H9 (cell line): ENCODE measurements around the gene VAV3. TPM values are rescaled to one million over a fixed set of nuclear protein-coding genes. Genes with fewer than 3 reads are reported as not detected.

Experiments used
- DNase-seq: peaks from one replicate; pipeline ENCODE4 v3.0.0-alpha.2; 2017
- H2AFZ ChIP-seq: one replicate; pipeline ENCODE4 v1.6.1; 2013; ENCODE audit warnings: mild to moderate bottlenecking, low read length, control low read depth, moderate library complexity
- H2AK5ac ChIP-seq: 2 replicates; pipeline ENCODE4 v1.6.1; 2013; ENCODE audit warnings: low read length, control low read depth, mixed read lengths; ENCODE audit not compliant: insufficient read length
- H2BK120ac ChIP-seq: one replicate; pipeline ENCODE4 v1.6.1; 2013; ENCODE audit warnings: low read depth, mild to moderate bottlenecking, low read length, control low read depth, inconsistent platforms; ENCODE audit not compliant: poor library complexity, severe bottlenecking
- H2BK12ac ChIP-seq: 2 replicates; pipeline ENCODE4 v1.6.1; 2013; ENCODE audit warnings: low read length, control low read depth, mixed read lengths, low read depth; ENCODE audit not compliant: insufficient read length
- H2BK15ac ChIP-seq: 2 replicates; pipeline ENCODE4 v1.6.1; 2013; ENCODE audit warnings: low read depth, low read length, control low read depth
- H2BK20ac ChIP-seq: one replicate; pipeline ENCODE4 v1.6.1; 2013; ENCODE audit warnings: low read depth, mild to moderate bottlenecking, low read length, control low read depth, inconsistent platforms; ENCODE audit not compliant: poor library complexity, severe bottlenecking
- H2BK5ac ChIP-seq: 2 replicates; pipeline ENCODE4 v1.6.1; 2013; ENCODE audit warnings: low read length, control low read depth, mixed read lengths; ENCODE audit not compliant: insufficient read length
- H3K14ac ChIP-seq: 2 replicates; pipeline ENCODE4 v1.6.1; 2013; ENCODE audit warnings: low read length, control low read depth; ENCODE audit not compliant: insufficient read depth
- H3K18ac ChIP-seq: 2 replicates; pipeline ENCODE4 v1.6.1; 2013; ENCODE audit warnings: low read depth, mild to moderate bottlenecking, mixed read lengths, low read length, control low read depth; ENCODE audit not compliant: insufficient read length
- H3K23ac ChIP-seq: 2 replicates; pipeline ENCODE4 v1.6.1; 2013; ENCODE audit warnings: low read length, control low read depth, mixed read lengths, low read depth; ENCODE audit not compliant: insufficient read length
- H3K23me2 ChIP-seq: 2 replicates; pipeline ENCODE4 v1.6.1; 2013; ENCODE audit warnings: low read depth, mild to moderate bottlenecking, mixed read lengths, low read length, control low read depth; ENCODE audit not compliant: insufficient read length, poor library complexity, severe bottlenecking
- H3K27ac ChIP-seq: 2 replicates; pipeline ENCODE4 v1.5.1; 2013; ENCODE audit warnings: low read length, control low read depth, mixed read lengths, low read depth; ENCODE audit not compliant: insufficient read length
- H3K27me3 ChIP-seq: 2 replicates; pipeline ENCODE4 v1.6.1; 2013; ENCODE audit warnings: low read length, control low read depth, inconsistent platforms; ENCODE audit not compliant: insufficient read depth
- H3K4ac ChIP-seq: 2 replicates; pipeline ENCODE4 v1.6.1; 2013; ENCODE audit warnings: low read depth, mild to moderate bottlenecking, control low read depth, inconsistent platforms, low read length, moderate library complexity
- H3K4me1 ChIP-seq: 2 replicates; pipeline ENCODE4 v1.6.1; 2013; ENCODE audit warnings: low read length, control low read depth, inconsistent platforms; ENCODE audit not compliant: insufficient read depth
- H3K4me2 ChIP-seq: 2 replicates; pipeline ENCODE4 v1.6.1; 2013; ENCODE audit warnings: low read length, control low read depth, mixed read lengths; ENCODE audit not compliant: insufficient read length, insufficient read depth
- H3K56ac ChIP-seq: 2 replicates; pipeline ENCODE4 v1.6.1; 2013; ENCODE audit warnings: low read depth, mild to moderate bottlenecking, mixed read lengths, low read length, control low read depth; ENCODE audit not compliant: insufficient read length
- H3K79me1 ChIP-seq: 2 replicates; pipeline ENCODE4 v1.6.1; 2013; ENCODE audit warnings: low read depth, mild to moderate bottlenecking, moderate library complexity, low read length, control low read depth, inconsistent platforms; ENCODE audit not compliant: insufficient read depth, poor library complexity, severe bottlenecking
- H3K79me2 ChIP-seq: 2 replicates; pipeline ENCODE4 v1.6.1; 2013; ENCODE audit warnings: low read length, control low read depth, inconsistent platforms; ENCODE audit not compliant: insufficient read depth
- H3K9ac ChIP-seq: 2 replicates; pipeline ENCODE4 v1.6.1; 2013; ENCODE audit warnings: low read length, control low read depth, mixed read lengths; ENCODE audit not compliant: insufficient read length; ENCODE audit errors: extremely low read depth
- H3K9me3 ChIP-seq: one replicate; pipeline ENCODE4 v1.6.1; 2013; ENCODE audit warnings: low read depth, low read length, inconsistent platforms; ENCODE audit not compliant: control insufficient read depth
- H3T11ph ChIP-seq: one replicate; pipeline ENCODE4 v1.6.1; 2013; ENCODE audit warnings: mild to moderate bottlenecking, low read length, control low read depth, inconsistent platforms
- H4K20me1 ChIP-seq: one replicate; pipeline ENCODE4 v1.6.1; 2013; ENCODE audit not compliant: control insufficient read depth, insufficient read length, insufficient read depth
- H4K5ac ChIP-seq: 2 replicates; pipeline ENCODE4 v1.6.1; 2013; ENCODE audit warnings: low read depth, mild to moderate bottlenecking, mixed read lengths, low read length, control low read depth; ENCODE audit not compliant: insufficient read length
- H4K8ac ChIP-seq: replicated peaks from 2 replicates; pipeline ENCODE4 v1.6.1; 2013; ENCODE audit warnings: low read length, control low read depth, mixed read lengths, low read depth; ENCODE audit not compliant: insufficient read length
- H4K91ac ChIP-seq: 2 replicates; pipeline ENCODE4 v1.6.1; 2013; ENCODE audit warnings: low read depth, mild to moderate bottlenecking, moderate library complexity, mixed read lengths, low read length, control low read depth; ENCODE audit not compliant: insufficient read length
- H3K27ac Mint-ChIP-seq, 3 experiments: 2 replicates in 2 of 3; 3 replicates in 1 of 3; pipeline ENCODE4 v1.8.0; 2020 to 2021; ENCODE audit warnings: mixed read lengths in 3 of 3, mild to moderate bottlenecking in 1 of 3, moderate library complexity in 1 of 3
- H3K27me3 Mint-ChIP-seq: 2 replicates; pipeline ENCODE4 v1.8.0; 2021; ENCODE audit warnings: low read depth, mild to moderate bottlenecking, moderate library complexity, mixed read lengths
- H3K36me3 Mint-ChIP-seq, 3 experiments: 2 replicates in 2 of 3; 3 replicates in 1 of 3; pipeline ENCODE4 v1.8.0; 2020 to 2021; ENCODE audit warnings: low read depth in 3 of 3, mixed read lengths in 3 of 3; ENCODE audit not compliant: insufficient read depth in 1 of 3
- H3K4me1 Mint-ChIP-seq, 2 experiments: 2 replicates each; pipeline ENCODE4 v1.8.0; 2020; ENCODE audit warnings: mixed read lengths in 2 of 2
- H3K4me3 Mint-ChIP-seq, 2 experiments: 2 replicates in 1 of 2; 3 replicates in 1 of 2; pipeline ENCODE4 v1.8.0; 2020 to 2021; ENCODE audit warnings: mild to moderate bottlenecking in 2 of 2, mixed read lengths in 2 of 2, moderate library complexity in 1 of 2
- H3K9me3 Mint-ChIP-seq, 2 experiments: 2 replicates in 1 of 2; 3 replicates in 1 of 2; pipeline ENCODE4 v1.8.0; 2020; ENCODE audit warnings: mild to moderate bottlenecking in 2 of 2, mixed read lengths in 2 of 2, moderate library complexity in 1 of 2
- WGBS: extraction: QIAGEN DNeasy Blood & Tissue Kit; methylation state at CpG from one replicate; pipeline ENCODE4 v1.1.7; 2013; ENCODE audit warnings: missing lambda C conversion rate, low lambda C conversion rate, mixed read lengths; ENCODE audit not compliant: insufficient read length; ENCODE audit errors: extremely low coverage; 5-methylcytosine and 5-hydroxymethylcytosine counted together
- total RNA-seq: library from RNA; stranded (reverse); gene quantifications from 2 replicates; pipeline ENCODE4 v1.2.1, GENCODE V29; 2021
- TF ChIP-seq, protein P1 (sequence below): fragments of 200-600 bp; sonication (generic); conservative IDR thresholded peaks from 3 replicates; pipeline ENCODE4 v1.8.0; 2021; ENCODE audit warnings: antibody characterized with exemption, mild to moderate bottlenecking

The VAV3 gene
- total RNA-seq, 1 experiment from 2014 or later, result 5.1 TPM

DNA sequence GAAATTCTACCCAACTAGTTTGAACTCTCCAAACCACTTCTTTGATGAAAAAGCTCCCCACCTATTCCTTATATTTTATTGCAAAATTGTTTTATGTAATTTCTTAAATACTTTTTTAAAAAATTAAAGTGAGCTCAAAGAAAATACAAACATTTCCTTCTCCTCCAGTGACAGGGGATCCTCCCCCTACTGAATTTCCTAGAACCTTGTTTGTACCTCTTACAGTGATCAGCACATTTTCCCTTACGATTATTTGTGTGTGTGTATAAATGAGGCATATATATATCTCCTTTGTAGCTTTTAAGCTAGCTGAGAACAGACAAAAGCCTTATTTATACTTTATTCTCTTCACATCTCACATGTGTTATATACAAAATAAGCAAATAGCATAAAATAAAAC, 44.4 kb downstream of the VAV3 start:
- Histone ChIP-seq H3K4me1 (no peaks in the 10 kb centered on the region; the same call in 1 of the 2 replicates), H3K27ac (no peak overlapping the region), H4K8ac (no peak overlapping the region), H4K5ac (no peak overlapping the region), H3K56ac (no peak overlapping the region), H3K18ac (no peak overlapping the region), H2BK12ac (no peak overlapping the region), H3K4ac (no peak overlapping the region), H2AFZ (no peak overlapping the region), H4K91ac (no peak overlapping the region), H3K9me3 (no peaks in the 10 kb centered on the region), H2AK5ac (no peak overlapping the region), H3K79me1 (no peaks in the 10 kb centered on the region), H3K23me2 (no peaks in the 10 kb centered on the region), H2BK15ac (no peak overlapping the region), H3K27me3 (no peaks in the 10 kb centered on the region), H2BK20ac (no peak overlapping the region), H3K4me2 (no peak overlapping the region), H4K20me1 (no peaks in the 10 kb centered on the region), H3K79me2 (no peaks in the 10 kb centered on the region), H3T11ph (no peak overlapping the region), H3K23ac (no peak overlapping the region), H3K14ac (no peak overlapping the region), H3K9ac (no peak overlapping the region), H2BK5ac (no peak overlapping the region), H2BK120ac (no peak overlapping the region)
- peaks cover 3 to 4% of the 10 kb centered on the region in 2 experiments; a peak in 1 of 4 replicates for H3K4me1 Mint-ChIP-seq
- H3K36me3 Mint-ChIP-seq, result peaks cover 0 to 4% (median 0%) of the 10 kb centered on the region in 3 experiments; a peak in 3 of 7 replicates
- WGBS, result no CpG with 5 or more reads among the region's 1 CpG
- no peaks in the 10 kb centered on the region for H3K9me3 Mint-ChIP-seq
- TF ChIP-seq, protein P1, sequence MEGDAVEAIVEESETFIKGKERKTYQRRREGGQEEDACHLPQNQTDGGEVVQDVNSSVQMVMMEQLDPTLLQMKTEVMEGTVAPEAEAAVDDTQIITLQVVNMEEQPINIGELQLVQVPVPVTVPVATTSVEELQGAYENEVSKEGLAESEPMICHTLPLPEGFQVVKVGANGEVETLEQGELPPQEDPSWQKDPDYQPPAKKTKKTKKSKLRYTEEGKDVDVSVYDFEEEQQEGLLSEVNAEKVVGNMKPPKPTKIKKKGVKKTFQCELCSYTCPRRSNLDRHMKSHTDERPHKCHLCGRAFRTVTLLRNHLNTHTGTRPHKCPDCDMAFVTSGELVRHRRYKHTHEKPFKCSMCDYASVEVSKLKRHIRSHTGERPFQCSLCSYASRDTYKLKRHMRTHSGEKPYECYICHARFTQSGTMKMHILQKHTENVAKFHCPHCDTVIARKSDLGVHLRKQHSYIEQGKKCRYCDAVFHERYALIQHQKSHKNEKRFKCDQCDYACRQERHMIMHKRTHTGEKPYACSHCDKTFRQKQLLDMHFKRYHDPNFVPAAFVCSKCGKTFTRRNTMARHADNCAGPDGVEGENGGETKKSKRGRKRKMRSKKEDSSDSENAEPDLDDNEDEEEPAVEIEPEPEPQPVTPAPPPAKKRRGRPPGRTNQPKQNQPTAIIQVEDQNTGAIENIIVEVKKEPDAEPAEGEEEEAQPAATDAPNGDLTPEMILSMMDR, result no peak
- no peak overlapping the region for H3K4me3 Mint-ChIP-seq
- DNase-seq, result no peak
- H3K27me3 Mint-ChIP-seq, result no peaks in the 10 kb centered on the region
- no peak overlapping the region for H3K27ac Mint-ChIP-seq
